Measurements from ENCODE around the gene KCTD16. TPM values are rescaled to one million over a fixed set of nuclear protein-coding genes. Genes with fewer than 3 reads are reported as not detected.

Gene KCTD16
- total and polyA plus RNA-seq, 8 donors = 0.57 to 6.6 (median 3.2) TPM

DNA sequence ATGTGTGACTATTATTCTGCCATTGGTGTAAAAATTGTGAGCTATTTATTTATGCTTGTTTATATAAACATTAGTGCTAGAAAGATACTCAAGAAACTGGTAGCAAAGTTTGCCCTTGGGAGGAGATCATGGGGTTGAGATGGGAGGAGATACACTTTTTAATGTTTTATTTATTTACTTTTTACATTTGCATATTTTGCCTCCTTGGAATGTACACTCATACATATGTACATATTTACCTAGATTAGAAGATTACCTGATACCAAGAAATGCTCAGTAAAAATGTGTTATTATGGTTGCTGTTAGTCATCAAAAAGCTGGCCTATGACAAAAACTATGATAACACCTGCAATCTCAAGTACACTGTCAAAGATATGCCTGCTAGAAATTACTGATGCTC lies 195.2 kb downstream of the KCTD16 start:
- ATAC-seq = no peak
- H3K4me3 ChIP-seq = no peak overlapping the region
- H3K9me3 ChIP-seq = no peaks in the 10 kb centered on the region
- FAIRE-seq = no peak
- H3K27ac ChIP-seq = no peak overlapping the region
- DNase-seq = no peak
- H3K36me3 ChIP-seq = no peaks in the 10 kb centered on the region
- intact Hi-C loops (cut with DNase I) = no loop called here
- H3K4me1 ChIP-seq = peaks cover 36 to 54% (median 46%) of the 10 kb centered on the region in 3 donors
- H3K27me3 ChIP-seq = no peaks in the 10 kb centered on the region
- no peak for TF ChIP-seq CTCF (IDR thresholded peaks at IDR 0.05)

DNA sequence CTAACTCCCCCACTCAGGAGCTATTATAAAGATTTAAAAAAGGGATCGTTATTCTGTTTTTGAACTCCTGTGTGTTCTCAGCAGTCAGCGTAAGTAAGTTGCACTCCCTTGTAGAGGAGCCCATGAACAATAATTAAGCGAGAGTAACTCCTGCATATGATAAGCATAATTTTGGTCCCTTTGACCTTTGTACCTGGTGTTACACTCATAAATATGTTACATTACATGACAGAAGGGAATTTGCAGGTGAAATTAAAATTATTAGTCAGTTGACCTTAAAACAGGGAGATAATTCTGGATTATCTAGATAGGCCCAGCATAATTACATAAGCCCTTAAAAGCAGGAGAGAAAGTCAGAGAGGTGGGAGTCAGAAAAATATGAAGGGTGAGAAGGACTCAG lies 197.3 kb downstream of the KCTD16 start:
- peaks cover 43 to 60% (median 46%) of the 10 kb centered on the region in 3 donors for H3K4me1 ChIP-seq
- intact Hi-C loops (cut with DNase I) = no loop called here
- 35 to 38% methylated on average over 3 of the region's 3 CpGs for WGBS, 2 donors
- ATAC-seq (no peak), DNase-seq (no peak), FAIRE-seq (no peak)
- no peak overlapping the region for H3K4me3 ChIP-seq
- H3K36me3 ChIP-seq = no peaks in the 10 kb centered on the region
- H3K27ac ChIP-seq = peak overlapping the region; percentile 2 to 69 (median 61)
- TF ChIP-seq CTCF (IDR thresholded peaks at IDR 0.05) = no peak
- no peaks in the 10 kb centered on the region for H3K9me3 ChIP-seq
- no peaks in the 10 kb centered on the region for H3K27me3 ChIP-seq

- Histone ChIP-seq H3K27me3 (no peaks in the 10 kb centered on the region), H3K36me3 (no peaks in the 10 kb centered on the region), H3K27ac (peak overlapping the region; percentile 2 to 69 (median 61)), H3K4me1 (peaks cover 43 to 60% (median 46%) of the 10 kb centered on the region in 3 donors), H3K9me3 (no peaks in the 10 kb centered on the region), H3K4me3 (no peak overlapping the region)
- 18 to 25% methylated on average over 4 of the region's 4 CpGs for WGBS, 2 donors
- no peak for TF ChIP-seq CTCF (IDR thresholded peaks at IDR 0.05)
- ATAC-seq (peak in 3 of 4 donors; percentile 5 to 24 (median 10)), DNase-seq (no peak), FAIRE-seq (no peak)
- intact Hi-C loops (cut with DNase I) = no loop called here
Measured at GRCh38 chr5:144368556-144368955, 197.9 kb downstream of the KCTD16 start.

- ATAC-seq (peak; percentile 81 to 91 (median 90)), DNase-seq (peak; percentile 71 to 89 (median 87)), FAIRE-seq (no peak)
- intact Hi-C loops (cut with DNase I) = no loop called here
- H3K27ac ChIP-seq = peak overlapping the region; percentile 28 to 69 (median 61)
- H3K9me3 ChIP-seq = no peaks in the 10 kb centered on the region
- no peaks in the 10 kb centered on the region for H3K27me3 ChIP-seq
- peaks cover 43 to 60% (median 46%) of the 10 kb centered on the region in 3 donors for H3K4me1 ChIP-seq
- H3K36me3 ChIP-seq = no peaks in the 10 kb centered on the region
- TF ChIP-seq CTCF (IDR thresholded peaks at IDR 0.05) = no peak
- no peak overlapping the region for H3K4me3 ChIP-seq
- WGBS, 2 donors = 20 to 30% methylated on average over 4 of the region's 4 CpGs
Measured at GRCh38 chr5:144369006-144369405, 198.3 kb downstream of the KCTD16 start.

GRCh38 chr5:144370273-144370672 lies 199.6 kb downstream of the KCTD16 start:
- TF ChIP-seq CTCF (IDR thresholded peaks at IDR 0.05) = no peak
- H3K4me3 ChIP-seq = no peak overlapping the region
- DNase-seq (peak in 2 of 6 donors; percentile 31 to 66), ATAC-seq (peak; percentile 78 to 85 (median 80)), FAIRE-seq (no peak)
- intact Hi-C loops (cut with DNase I) = no loop called here
- H3K27ac ChIP-seq = peak overlapping the region in 3 of 4 donors; percentile 56 to 69 (median 66)
- no peaks in the 10 kb centered on the region for H3K36me3 ChIP-seq
- H3K4me1 ChIP-seq = peaks cover 36 to 50% (median 37%) of the 10 kb centered on the region in 3 donors
- no peaks in the 10 kb centered on the region for H3K27me3 ChIP-seq
- H3K9me3 ChIP-seq = no peaks in the 10 kb centered on the region
- 13 to 18% methylated on average over 3 of the region's 3 CpGs for WGBS, 2 donors
